OCI-LY7 (cell line): ENCODE data around the gene TBR1.

Experiments
- CTCF ChIP-seq: fragments of 200-600 bp; sonication (generic); conservative IDR thresholded peaks from 2 replicates; pipeline ENCODE4 v1.5.1; 2014; ENCODE audit warnings: mild to moderate bottlenecking, antibody characterized with exemption, low read length, moderate library complexity, mixed read lengths
- EZH2phosphoT487 ChIP-seq: fragments of 200-600 bp; sonication (generic); IDR thresholded peaks from 2 replicates; pipeline ENCODE4 v1.6.1; 2018; ENCODE audit warnings: low read depth, borderline replicate concordance, mild to moderate bottlenecking, mixed run types, antibody characterized with exemption, low read length, moderate library complexity, mixed read lengths

GRCh38 chr2:161367675-161368074 is 48.4 kb upstream of the TBR1 start:
- TF ChIP-seq CTCF (no peak), EZH2phosphoT487 (no peak)
